Cardiac septum (tissue), 1 donor: ENCODE data around the gene TYMS. TPM values are rescaled to one million over a fixed set of nuclear protein-coding genes. Genes with fewer than 3 reads are reported as not detected.
"Not testable (repeated sequence)": the region's sequence is repeated elsewhere in the genome, so short reads cannot be mapped to it uniquely, and the experiment has no call there.

ENCODE experiments used
- DNase-seq: peaks from one replicate; pipeline ENCODE4 v3.0.0-alpha.2; 2020; ENCODE audit warnings: low spot score
- intact Hi-C: fragments of 100-400 bp; cut with DNase I; formaldehyde crosslinking; loops from one replicate; pipeline ENCODE4 v1.14.0; 2022
- total RNA-seq: library from RNA; stranded (reverse); fragmentation: NEBNext Ultra II Directional; extraction: Animal tissue kit (Norgen Biotek cat#: 25700); gene quantifications from one replicate; pipeline ENCODE4 v1.2.1, GENCODE V29; 2021
- donor health status: DM: no; HTN: no; CAD: no.

TYMS gene
- total RNA-seq, 1 donor from 2014 or later: 1.9 TPM

GRCh38 chr18:673769-674168, 16.3 kb downstream of the TYMS start:
- no peak for DNase-seq
- intact Hi-C loops: no loop called here

GRCh38 chr18:675307-675706, 17.9 kb downstream of the TYMS start:
- intact Hi-C loops: no loop called here
- DNase-seq: no peak

DNA sequence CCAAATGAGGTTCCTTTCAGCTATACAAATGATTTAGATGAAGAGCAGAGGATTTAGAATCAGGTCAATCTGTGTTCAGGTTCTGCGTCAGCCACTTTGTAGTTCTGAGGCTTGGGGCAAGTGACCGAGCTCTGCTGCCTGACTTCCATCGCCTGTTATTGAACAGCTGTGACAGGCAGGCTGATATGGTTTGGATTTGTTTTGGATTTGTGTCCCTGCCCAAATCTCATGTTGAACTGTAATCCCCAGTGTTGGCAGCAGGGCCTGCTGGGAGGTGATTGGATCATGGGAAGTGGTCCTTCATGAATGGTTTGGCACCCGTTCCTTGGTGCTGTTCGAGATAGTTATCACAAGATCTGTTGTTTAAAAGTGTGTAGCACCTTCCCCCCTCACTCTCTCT, 18.6 kb downstream of the TYMS start:
- DNase-seq: no peak
- intact Hi-C loops: no loop called here

DNA sequence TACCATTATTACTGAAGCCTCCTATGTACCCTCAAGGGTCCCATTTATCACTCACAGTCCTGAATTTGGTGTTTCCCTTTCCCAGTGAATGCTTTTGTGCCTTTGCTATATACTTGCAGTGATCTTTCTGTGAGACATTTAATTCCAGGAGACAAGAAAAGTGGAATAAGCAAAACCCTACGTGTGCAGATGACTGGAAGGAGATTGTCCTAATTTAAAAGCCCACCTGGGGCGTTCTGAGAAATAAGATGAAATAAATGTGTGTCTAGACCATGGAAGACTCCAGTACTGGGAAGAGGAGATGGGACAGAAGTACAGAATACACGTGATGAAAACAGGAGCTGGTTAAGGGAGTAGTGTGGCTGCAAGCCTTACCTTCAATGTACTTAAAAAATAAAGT, 19.3 kb downstream of the TYMS start:
- intact Hi-C loops: no loop called here
- no peak for DNase-seq

DNA sequence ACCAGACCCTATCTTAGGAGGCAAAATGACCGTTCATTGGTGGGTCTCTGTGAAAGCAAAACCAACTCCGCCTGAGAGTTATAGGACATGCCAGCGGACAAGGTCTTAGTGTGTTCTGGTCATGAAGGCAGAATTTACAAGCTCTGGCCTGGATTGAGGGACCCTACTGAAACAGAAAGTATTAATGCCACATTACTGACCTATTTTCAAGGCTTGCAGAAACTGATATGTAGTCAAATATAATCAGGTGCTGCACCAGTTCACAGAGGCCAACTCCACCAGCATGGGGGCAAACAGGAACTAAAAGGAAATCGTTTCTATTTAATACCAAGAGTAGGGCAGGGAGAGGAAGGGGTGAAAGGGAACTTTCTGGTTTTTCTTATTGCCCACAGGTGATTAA, 19.7 kb downstream of the TYMS start:
- DNase-seq: no peak
- intact Hi-C loops: no loop called here

DNA sequence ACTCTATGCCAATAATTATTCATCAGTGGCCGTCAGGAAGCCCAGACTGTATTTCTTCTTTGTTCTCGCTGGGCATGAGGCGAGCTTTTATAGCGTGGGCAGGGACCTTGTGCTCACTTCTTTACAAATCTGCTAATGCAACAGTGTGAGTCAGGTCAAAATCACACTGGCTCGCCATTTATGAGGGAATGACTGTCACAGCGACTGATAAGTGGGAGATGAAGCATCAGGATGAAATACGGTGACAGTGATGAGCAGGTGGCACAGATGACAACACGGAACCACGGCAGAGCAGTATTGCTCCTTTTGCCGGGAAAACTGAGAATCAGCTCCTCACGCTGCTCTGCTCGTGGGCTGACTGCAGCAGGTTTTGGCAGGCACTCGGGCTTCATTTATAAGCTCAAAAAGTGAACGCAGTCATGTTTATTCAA, 20.5 kb downstream of the TYMS start:
- intact Hi-C loops: no loop called here
- DNase-seq: no peak

- DNase-seq: no peak
- intact Hi-C loops: no loop called here
Measured at GRCh38 chr18:678482-679182, 21.2 kb downstream of the TYMS start.

GRCh38 chr18:679516-679915, 22.1 kb downstream of the TYMS start:
- intact Hi-C loops: no loop called here
- no peak for DNase-seq

GRCh38 chr18:680392-680791, 22.9 kb downstream of the TYMS start:
- DNase-seq: no peak
- intact Hi-C loops: no loop called here

DNA sequence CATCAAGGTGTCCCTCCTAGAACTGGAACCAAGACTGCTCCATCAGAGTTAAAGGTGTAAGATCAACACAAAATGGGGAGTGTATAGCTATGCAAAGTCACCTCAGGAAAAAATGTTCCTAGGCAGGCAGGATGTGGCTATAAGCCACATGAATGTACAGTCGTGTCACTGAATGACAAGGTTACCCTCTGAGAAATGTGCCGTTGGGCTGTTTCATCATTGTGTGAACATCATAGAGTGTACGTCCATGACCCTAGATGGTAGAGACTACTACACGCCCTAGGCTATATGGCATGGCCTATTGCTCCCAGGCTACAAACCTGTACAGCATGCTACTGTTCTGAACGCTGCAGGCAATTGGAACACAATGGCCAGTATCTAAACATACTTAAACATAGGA, 24.5 kb downstream of the TYMS start:
- intact Hi-C loops: no loop called here

GRCh38 chr18:682416-682815, 25.0 kb downstream of the TYMS start:
- intact Hi-C loops, DNase-seq: not testable (repeated sequence)

More for the DNA sequence above, 24.5 kb downstream of the TYMS start:
- DNase-seq: no peak

DNA sequence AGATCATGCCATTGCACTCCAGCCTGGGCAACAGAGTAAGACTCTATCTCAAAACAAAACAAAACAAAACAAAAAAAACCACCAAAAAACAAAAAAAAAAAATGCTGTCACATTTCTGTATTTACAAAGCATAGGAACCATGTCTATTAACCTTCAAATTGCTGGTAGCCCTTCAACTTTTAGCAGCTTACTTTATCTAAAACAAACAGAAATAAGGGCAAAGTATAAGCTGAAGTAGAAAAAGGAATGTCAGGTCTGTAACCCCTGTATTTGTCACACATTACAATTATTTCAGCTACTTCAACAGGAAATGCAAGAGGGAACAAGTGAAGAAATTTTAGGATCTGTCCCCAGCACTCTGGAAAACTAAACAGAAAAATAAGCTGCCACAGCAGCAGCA, 25.4 kb downstream of the TYMS start:
- intact Hi-C loops: no loop called here
- DNase-seq: no peak

DNA sequence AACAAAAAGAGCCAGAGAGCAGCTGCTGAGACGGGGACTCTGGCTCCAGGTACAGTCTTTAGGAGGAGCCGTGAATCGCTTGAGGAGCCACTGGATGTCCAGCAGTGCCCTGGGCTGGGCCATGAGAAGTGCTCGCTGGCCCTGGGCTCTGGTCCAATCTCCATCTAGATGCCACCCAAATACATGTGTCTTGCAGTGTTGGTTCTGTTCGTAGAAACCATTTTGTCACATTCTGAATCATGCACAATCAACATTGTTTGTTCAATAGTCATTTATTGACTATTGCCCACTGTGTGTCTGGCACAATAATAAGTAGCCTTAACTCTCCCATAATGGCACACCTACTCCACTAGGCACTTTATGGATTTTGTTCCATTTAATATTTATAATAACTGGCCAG, 26.1 kb downstream of the TYMS start:
- no peak for DNase-seq
- intact Hi-C loops: no loop called here

GRCh38 chr18:685438-685837, 28.0 kb downstream of the TYMS start:
- intact Hi-C loops: no loop called here
- no peak for DNase-seq

- intact Hi-C loops: no loop called here
Measured at GRCh38 chr18:686339-687111, 29.1 kb downstream of the TYMS start.

DNA sequence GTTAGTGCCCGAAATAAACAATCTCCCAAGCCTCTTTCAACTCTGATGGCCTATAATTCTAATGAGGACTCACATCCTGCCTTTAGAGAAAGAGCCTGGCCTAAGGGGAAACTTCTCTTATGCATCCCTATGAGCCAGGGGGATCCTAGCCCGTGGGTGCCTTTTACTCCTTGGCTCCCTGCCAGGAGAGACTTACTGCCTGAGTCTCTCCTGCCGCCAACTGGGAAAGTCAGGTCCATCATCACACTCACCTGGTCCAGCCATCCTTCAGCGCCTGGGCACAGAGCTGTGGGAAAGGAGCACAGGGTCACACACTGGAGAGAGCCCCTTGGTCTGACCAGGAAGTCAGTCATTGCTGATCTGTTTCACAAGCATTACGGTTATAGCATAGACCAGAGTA, 30.9 kb downstream of the TYMS start:
- DNase-seq: no peak
- intact Hi-C loops: no loop called here

More at GRCh38 chr18:686339-687111, 29.1 kb downstream of the TYMS start:
- no peak for DNase-seq

DNA sequence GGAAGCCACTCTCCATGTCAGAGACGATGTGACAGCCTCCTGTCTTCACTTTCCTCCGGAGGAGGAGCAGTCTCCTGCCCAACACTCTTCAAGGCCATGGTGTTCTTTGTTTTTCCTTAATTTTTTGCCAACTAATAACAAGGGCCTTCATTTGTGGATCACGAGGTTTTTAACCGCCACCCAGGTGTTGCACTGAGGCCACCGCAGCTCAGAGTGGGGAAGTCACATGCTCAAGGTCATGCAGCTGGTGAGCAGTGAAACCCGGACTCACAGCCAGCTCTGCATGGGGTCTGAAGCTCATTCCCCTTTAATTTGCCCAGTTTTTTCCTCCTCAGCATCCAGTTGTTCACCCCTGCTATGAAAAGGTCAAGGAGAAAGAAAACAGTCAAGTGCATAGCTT, 35.4 kb downstream of the TYMS start:
- intact Hi-C loops: no loop called here
- no peak for DNase-seq

- no peak for DNase-seq
- intact Hi-C loops: no loop called here
Measured at GRCh38 chr18:693466-694187, 36.2 kb downstream of the TYMS start.

DNA sequence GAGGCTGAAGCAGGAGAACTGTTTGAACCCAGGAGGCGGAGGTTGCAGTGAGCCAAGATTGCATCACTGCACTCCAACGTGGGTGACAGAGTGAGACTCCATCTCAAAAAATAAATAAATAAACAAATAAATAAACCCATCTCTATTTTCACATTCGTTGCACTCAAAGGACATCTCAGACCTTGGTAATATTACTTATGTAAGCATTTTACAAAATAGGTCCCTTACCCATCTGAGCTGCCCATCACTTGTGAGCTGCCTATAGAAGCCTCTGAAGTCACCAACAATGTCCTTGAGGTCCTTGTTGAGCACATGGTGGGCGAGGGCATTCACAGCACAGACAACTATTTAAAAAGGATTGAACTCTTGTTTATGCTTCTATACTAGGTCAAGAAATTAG, 39.6 kb downstream of the TYMS start:
- intact Hi-C loops: no loop called here
- DNase-seq: no peak

DNA sequence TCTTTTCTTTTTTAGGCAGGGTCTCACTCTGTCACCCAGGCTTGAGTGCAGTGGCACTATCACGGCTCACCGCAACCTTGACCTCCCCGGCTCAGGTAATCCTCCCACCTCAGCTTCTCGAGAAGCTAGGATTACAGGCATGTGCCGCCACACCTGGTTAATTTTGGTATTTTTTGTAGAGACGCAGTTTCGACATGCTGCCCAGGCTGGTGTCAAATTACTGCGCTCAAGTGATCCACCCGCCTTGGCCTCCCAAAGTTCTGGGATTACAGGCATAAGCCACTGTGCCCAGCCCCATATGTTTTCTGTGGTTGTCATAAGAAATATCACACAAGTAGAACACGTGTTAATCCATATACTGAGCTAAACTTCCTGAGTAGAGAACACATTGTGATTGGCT, 40.3 kb downstream of the TYMS start:
- no peak for DNase-seq
- intact Hi-C loops: no loop called here
